Kidney epithelial cell (primary cell): ENCODE measurements around the gene DNMT1. TPM values are rescaled to one million over a fixed set of nuclear protein-coding genes. Genes with fewer than 3 reads are reported as not detected.

Source experiments
- DNase-seq: peaks from one replicate; pipeline ENCODE4 v3.0.0-alpha.2; 2010; ENCODE audit warnings: low read depth
- H3K27me3 ChIP-seq: 2 replicates; pipeline ENCODE4 v1.6.0; 2011; ENCODE audit warnings: low read length; ENCODE audit not compliant: control insufficient read depth, insufficient read depth
- H3K36me3 ChIP-seq: 2 replicates; pipeline ENCODE4 v1.5.1; 2011; ENCODE audit warnings: low read length; ENCODE audit not compliant: control insufficient read depth, insufficient read depth
- H3K4me3 ChIP-seq: 2 replicates; pipeline ENCODE4 v1.5.1; 2011; ENCODE audit warnings: low read depth, mild to moderate bottlenecking, control low read depth, low read length
- CTCF ChIP-seq: IDR thresholded peaks from 2 replicates; pipeline ENCODE4 v1.5.1; 2011; ENCODE audit warnings: mild to moderate bottlenecking, moderate library complexity, low read length, control low read depth, inconsistent platforms; ENCODE audit not compliant: insufficient read depth, poor library complexity, severe bottlenecking
- total RNA-seq: library from RNA; depleted of rRNA; stranded (reverse); fragments of >200 nt; gene quantifications from 2 replicates; pipeline ENCODE4 v1.2.3, GENCODE V29; 2015

Gene DNMT1
- total RNA-seq, 1 donor from 2014 or later = 66.9 TPM

DNA sequence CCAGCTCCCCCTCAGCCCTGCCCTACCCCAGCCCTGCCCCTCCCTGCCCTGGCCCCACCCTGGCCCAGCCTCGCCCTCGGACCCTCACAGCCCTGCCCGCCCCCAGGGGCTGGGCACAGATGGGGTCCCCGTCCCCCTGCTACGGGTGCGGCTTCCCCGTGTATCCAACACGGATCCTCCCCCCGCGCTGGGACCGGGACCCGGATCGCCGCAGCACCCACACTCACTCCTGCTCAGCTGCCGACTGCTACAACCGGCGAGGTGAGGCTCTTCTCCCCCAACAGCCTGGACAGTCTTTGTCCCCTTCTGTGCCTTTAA is 103.4 kb downstream of the DNMT1 start:
- H3K27me3 ChIP-seq = no peaks in the 10 kb centered on the region
- H3K4me3 ChIP-seq = no peak overlapping the region

DNA sequence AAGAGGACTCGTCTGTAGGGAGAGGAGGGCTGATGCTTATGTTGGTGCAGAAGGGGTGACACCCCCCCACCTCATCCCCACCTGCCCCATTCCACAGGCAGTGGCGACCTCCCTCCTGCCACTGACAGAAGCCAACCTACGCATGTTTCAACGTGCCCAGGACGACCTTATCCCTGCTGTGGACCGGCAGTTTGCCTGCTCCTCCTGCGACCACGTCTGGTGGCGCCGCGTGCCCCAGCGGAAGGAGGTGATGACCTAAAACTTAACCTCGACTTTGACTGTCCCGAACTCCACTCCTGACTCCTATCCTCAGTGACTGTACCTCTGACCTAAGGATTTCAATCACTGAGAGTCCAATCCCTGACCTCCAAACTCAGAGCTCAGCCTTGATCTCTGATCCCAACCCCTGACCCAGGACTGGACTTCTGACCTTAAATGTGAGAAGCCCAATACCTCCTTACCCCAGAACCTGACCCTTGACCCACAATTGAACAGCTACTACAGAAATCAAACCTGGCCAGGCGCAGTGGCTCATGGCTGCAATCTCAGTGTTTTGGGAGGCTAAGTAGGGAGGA is 104.9 kb downstream of the DNMT1 start:
- no peaks in the 10 kb centered on the region for H3K36me3 ChIP-seq
- TF ChIP-seq CTCF = no peak

More for the DNA sequence above, 103.4 kb downstream of the DNMT1 start:
- no peaks in the 10 kb centered on the region for H3K36me3 ChIP-seq
- no peak for TF ChIP-seq CTCF
- DNase-seq = no peak

DNA sequence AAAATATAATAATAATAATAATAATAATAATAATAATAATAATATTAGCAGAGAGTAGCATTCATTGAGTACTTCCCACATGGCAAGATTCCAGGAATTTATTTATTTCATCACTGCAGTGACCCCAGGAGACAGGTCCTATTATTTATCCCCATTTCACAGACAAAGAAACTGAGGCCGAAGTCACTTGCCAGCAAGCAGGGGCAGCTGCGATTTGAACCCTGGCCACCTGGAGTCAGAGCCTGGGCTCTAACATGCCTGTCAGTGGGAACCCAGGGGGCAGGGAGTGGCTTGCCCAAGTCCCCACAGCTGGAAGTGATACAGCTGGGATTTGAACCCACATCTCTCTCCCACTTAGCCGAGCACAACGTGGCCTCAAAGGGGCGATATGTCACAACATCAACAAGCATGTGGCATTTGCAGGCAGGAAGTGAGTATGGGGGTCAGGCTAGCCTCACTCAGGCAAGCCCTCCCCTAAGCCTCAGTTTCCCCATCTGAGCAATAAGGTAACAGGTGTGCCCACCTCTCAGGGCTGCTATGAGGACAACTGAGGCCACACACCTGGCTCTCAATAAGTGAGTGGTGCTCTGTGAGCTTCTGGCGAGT is 105.7 kb downstream of the DNMT1 start:
- no peak for DNase-seq
- no peaks in the 10 kb centered on the region for H3K36me3 ChIP-seq
- H3K27me3 ChIP-seq = no peaks in the 10 kb centered on the region
- TF ChIP-seq CTCF = no peak
- H3K4me3 ChIP-seq = no peak overlapping the region

More for the DNA sequence above, 104.9 kb downstream of the DNMT1 start:
- Histone ChIP-seq H3K27me3 (no peaks in the 10 kb centered on the region), H3K4me3 (no peak overlapping the region)
- DNase-seq = no peak

- Histone ChIP-seq H3K4me3 (no peak overlapping the region), H3K27me3 (no peaks in the 10 kb centered on the region), H3K36me3 (no peaks in the 10 kb centered on the region)
- no peak for DNase-seq
- TF ChIP-seq CTCF = no peak
These were observed 107.3 kb downstream of the DNMT1 start for GRCh38 chr19:10087296-10088061.

GRCh38 chr19:10086591-10087192 is 108.1 kb downstream of the DNMT1 start:
- no peak for DNase-seq
- Histone ChIP-seq H3K4me3 (peak overlapping the region; percentile 95), H3K36me3 (no peaks in the 10 kb centered on the region), H3K27me3 (no peaks in the 10 kb centered on the region)
- TF ChIP-seq CTCF = no peak
